ENCODE results near the gene TPRG1. TPM values are rescaled to one million over a fixed set of nuclear protein-coding genes. Genes with fewer than 3 reads are reported as not detected.
A peak's percentile ranks its signal among the peaks of the same experiment; 100 is the strongest.

TPRG1 gene
- total RNA-seq, 2 donors from 2014 or later = 0.69 to 1.3 TPM

DNA sequence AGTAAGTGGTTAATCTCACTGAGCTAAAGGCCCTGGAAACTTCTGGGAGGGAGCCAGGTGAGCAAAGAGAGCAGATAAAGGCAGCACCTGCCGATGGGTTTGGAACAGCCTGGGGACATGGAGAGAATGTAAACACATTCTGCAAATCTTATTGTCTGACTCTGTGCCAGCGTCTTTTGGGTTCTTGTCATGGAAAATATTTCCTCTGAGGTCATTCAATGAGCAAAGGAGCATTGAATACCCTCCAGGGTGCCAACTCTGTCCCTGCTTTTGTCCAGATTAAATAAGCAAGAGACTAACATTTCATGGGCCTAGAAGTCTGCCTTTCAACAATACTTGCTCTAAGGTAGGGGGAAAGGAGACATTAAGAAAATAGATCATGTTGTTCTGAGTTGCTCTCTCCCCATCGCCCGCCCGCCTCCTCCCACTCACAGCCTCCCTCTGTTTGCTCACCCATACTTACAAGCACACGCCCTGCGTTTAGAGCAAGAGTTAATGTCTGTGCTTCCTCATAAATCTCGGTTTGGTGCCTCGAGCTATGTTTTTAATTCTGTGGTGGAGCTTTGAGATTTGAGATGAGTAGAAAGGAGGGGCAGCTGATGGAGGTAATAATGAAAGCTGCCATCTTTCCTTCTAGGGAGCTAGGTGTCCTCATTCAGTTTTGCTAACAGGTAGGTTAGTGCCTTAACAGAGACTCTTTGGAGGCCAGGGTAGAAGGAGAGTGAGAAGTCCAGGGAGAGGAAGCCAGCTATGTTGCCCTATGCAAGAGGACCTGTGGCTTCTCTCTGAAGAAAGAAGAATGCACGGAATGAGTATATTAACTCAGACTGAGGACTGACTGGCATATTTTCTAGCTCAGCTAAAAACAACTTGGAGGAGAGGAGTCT lies 132.9 kb downstream of the TPRG1 start:
- no peaks in the 10 kb centered on the region for H3K9me3 Mint-ChIP-seq
- Histone ChIP-seq H3K36me3 (ENCODE audit: control insufficient read depth, insufficient read depth, low read length) (no peaks in the 10 kb centered on the region), H3K4me3 (ENCODE audit: low read length) (no peak overlapping the region), H3K9me3 (ENCODE audit: control insufficient read depth, low read length) (no peaks in the 10 kb centered on the region), H3K27ac (ENCODE audit: low read depth, low read length) (peak overlapping the region; percentile 19), H3K4me1 (ENCODE audit: control insufficient read depth, insufficient read depth, low read length) (peaks cover 11% of the 10 kb centered on the region), H3K27me3 (ENCODE audit: control insufficient read depth, insufficient read depth, low read length, poor library complexity, severe bottlenecking) (peaks cover 29% of the 10 kb centered on the region), H3K9ac (ENCODE audit: extremely low read depth, low read length, poor library complexity, severe bottlenecking) (no peak overlapping the region)
- no peaks in the 10 kb centered on the region for H3K36me3 Mint-ChIP-seq (ENCODE audit: low read depth)
- H3K4me1 Mint-ChIP-seq = peaks cover 24% of the 10 kb centered on the region
- no peak overlapping the region for H3K27ac Mint-ChIP-seq
- no peak overlapping the region for H3K4me3 Mint-ChIP-seq
- TF ChIP-seq, protein P1, sequence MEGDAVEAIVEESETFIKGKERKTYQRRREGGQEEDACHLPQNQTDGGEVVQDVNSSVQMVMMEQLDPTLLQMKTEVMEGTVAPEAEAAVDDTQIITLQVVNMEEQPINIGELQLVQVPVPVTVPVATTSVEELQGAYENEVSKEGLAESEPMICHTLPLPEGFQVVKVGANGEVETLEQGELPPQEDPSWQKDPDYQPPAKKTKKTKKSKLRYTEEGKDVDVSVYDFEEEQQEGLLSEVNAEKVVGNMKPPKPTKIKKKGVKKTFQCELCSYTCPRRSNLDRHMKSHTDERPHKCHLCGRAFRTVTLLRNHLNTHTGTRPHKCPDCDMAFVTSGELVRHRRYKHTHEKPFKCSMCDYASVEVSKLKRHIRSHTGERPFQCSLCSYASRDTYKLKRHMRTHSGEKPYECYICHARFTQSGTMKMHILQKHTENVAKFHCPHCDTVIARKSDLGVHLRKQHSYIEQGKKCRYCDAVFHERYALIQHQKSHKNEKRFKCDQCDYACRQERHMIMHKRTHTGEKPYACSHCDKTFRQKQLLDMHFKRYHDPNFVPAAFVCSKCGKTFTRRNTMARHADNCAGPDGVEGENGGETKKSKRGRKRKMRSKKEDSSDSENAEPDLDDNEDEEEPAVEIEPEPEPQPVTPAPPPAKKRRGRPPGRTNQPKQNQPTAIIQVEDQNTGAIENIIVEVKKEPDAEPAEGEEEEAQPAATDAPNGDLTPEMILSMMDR (conservative IDR thresholded peaks at IDR 0.05) = no peak
- WGBS, 2 experiments (ENCODE audit: insufficient coverage in 1 of 2, insufficient read length in 1 of 2) = 51 to 71% methylated on average over 3 to 10 of the region's 10 CpGs
- H3K27me3 Mint-ChIP-seq (ENCODE audit: insufficient read depth) = peaks cover 6% of the 10 kb centered on the region
- no peak for DNase-seq

GRCh38 chr3:189305412-189305811 lies 133.6 kb downstream of the TPRG1 start:
- Mint-ChIP-seq H3K36me3 (ENCODE audit: low read depth) (no peaks in the 10 kb centered on the region), H3K9me3 (no peaks in the 10 kb centered on the region), H3K27me3 (ENCODE audit: insufficient read depth) (peaks cover 4% of the 10 kb centered on the region), H3K4me3 (no peak overlapping the region), H3K4me1 (peaks cover 23% of the 10 kb centered on the region), H3K27ac (no peak overlapping the region)
- Histone ChIP-seq H3K36me3 (ENCODE audit: control insufficient read depth, insufficient read depth, low read length) (no peaks in the 10 kb centered on the region), H3K4me3 (ENCODE audit: low read length) (no peak overlapping the region), H3K9me3 (ENCODE audit: control insufficient read depth, low read length) (no peaks in the 10 kb centered on the region), H3K4me1 (ENCODE audit: control insufficient read depth, insufficient read depth, low read length) (peaks cover 6% of the 10 kb centered on the region), H3K27ac (ENCODE audit: low read depth, low read length) (no peak overlapping the region), H3K27me3 (ENCODE audit: control insufficient read depth, insufficient read depth, low read length, poor library complexity, severe bottlenecking) (peaks cover 29% of the 10 kb centered on the region), H3K9ac (ENCODE audit: extremely low read depth, low read length, poor library complexity, severe bottlenecking) (no peak overlapping the region)
- WGBS, 2 experiments (ENCODE audit: insufficient coverage in 1 of 2, insufficient read length in 1 of 2) = 92% methylated on average over 1 of the region's 1 CpG; no CpG with 5 or more reads in 1 of the 2 experiments
- TF ChIP-seq, protein P1 (conservative IDR thresholded peaks at IDR 0.05) = no peak
- DNase-seq = no peak

- WGBS, 2 experiments (ENCODE audit: insufficient coverage in 1 of 2, insufficient read length in 1 of 2) = 96 to 98% methylated on average over 5 to 7 of the region's 7 CpGs
- Histone ChIP-seq H3K27me3 (ENCODE audit: control insufficient read depth, insufficient read depth, low read length, poor library complexity, severe bottlenecking) (peaks cover 22% of the 10 kb centered on the region), H3K4me3 (ENCODE audit: low read length) (no peak overlapping the region), H3K27ac (ENCODE audit: low read depth, low read length) (no peak overlapping the region), H3K9me3 (ENCODE audit: control insufficient read depth, low read length) (no peaks in the 10 kb centered on the region), H3K4me1 (ENCODE audit: control insufficient read depth, insufficient read depth, low read length) (peaks cover 4% of the 10 kb centered on the region), H3K36me3 (ENCODE audit: control insufficient read depth, insufficient read depth, low read length) (no peaks in the 10 kb centered on the region), H3K9ac (ENCODE audit: extremely low read depth, low read length, poor library complexity, severe bottlenecking) (no peak overlapping the region)
- Mint-ChIP-seq H3K9me3 (no peaks in the 10 kb centered on the region), H3K4me1 (peaks cover 11% of the 10 kb centered on the region), H3K4me3 (no peak overlapping the region), H3K27me3 (ENCODE audit: insufficient read depth) (no peaks in the 10 kb centered on the region), H3K27ac (no peak overlapping the region), H3K36me3 (ENCODE audit: low read depth) (no peaks in the 10 kb centered on the region)
- TF ChIP-seq, protein P1 (conservative IDR thresholded peaks at IDR 0.05) = no peak
- no peak for DNase-seq
These were observed 136.2 kb downstream of the TPRG1 start for GRCh38 chr3:189307963-189308362.

Measured in endodermal cell (in vitro differentiated cells).